GM12873 (cell line): ENCODE measurements around the gene PARS2.

Source experiments
- TF ChIP-seq, protein P1 (sequence below): IDR thresholded peaks from 2 replicates; pipeline ENCODE4 v1.5.1; 2012; ENCODE audit warnings: low read depth, mild to moderate bottlenecking, moderate library complexity, low read length, control low read depth; ENCODE audit not compliant: insufficient read depth; ENCODE audit errors: missing control alignments

The PARS2 gene

GRCh38 chr1:54738244-54738643 lies 26.1 kb downstream of the PARS2 start:
- TF ChIP-seq, protein P1, sequence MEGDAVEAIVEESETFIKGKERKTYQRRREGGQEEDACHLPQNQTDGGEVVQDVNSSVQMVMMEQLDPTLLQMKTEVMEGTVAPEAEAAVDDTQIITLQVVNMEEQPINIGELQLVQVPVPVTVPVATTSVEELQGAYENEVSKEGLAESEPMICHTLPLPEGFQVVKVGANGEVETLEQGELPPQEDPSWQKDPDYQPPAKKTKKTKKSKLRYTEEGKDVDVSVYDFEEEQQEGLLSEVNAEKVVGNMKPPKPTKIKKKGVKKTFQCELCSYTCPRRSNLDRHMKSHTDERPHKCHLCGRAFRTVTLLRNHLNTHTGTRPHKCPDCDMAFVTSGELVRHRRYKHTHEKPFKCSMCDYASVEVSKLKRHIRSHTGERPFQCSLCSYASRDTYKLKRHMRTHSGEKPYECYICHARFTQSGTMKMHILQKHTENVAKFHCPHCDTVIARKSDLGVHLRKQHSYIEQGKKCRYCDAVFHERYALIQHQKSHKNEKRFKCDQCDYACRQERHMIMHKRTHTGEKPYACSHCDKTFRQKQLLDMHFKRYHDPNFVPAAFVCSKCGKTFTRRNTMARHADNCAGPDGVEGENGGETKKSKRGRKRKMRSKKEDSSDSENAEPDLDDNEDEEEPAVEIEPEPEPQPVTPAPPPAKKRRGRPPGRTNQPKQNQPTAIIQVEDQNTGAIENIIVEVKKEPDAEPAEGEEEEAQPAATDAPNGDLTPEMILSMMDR: no peak

- TF ChIP-seq, protein P1: no peak
Observed at GRCh38 chr1:54736685-54737084, 27.6 kb downstream of the PARS2 start.

GRCh38 chr1:54728027-54728426 lies 36.3 kb downstream of the PARS2 start:
- TF ChIP-seq, protein P1: no peak

- TF ChIP-seq, protein P1: no peak
Observed at GRCh38 chr1:54724771-54725170, 39.6 kb downstream of the PARS2 start.

GRCh38 chr1:54723985-54724384 lies 40.3 kb downstream of the PARS2 start:
- TF ChIP-seq, protein P1: no peak

GRCh38 chr1:54721719-54722118 lies 42.6 kb downstream of the PARS2 start:
- TF ChIP-seq, protein P1: no peak

DNA sequence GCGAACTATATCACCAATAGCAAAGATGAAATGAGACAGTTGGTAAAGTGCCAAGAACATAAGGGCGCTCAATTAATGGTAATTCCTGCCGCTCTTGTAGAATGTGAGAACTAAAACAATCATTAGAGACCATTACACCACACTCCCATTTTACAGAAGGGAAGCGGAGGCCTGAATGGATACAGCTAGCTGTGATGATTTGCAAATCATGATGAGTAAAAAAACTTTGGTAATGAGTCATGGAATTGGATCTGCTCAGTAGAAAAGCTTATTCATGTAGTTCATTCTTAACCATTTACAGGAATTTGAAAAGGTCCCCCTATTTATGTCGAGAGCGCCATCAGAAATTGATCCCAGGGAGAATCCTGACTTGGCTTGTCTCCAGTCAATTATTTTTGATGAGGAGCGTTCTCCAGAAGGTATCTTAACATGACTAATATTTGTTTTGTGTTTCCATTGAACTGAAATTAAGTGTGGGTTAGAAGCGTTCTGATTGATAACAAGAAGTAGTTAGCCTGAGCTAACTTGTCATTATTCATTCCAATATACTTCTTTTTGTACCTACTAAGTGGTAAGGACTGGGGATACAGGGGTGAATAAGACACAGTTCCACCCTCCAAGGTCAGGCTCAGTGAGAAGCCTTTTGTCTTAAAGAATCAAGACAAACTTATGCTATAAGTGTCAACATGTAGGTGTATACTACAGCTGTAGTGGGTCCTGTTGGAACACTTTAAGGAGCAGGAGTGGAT lies 47.9 kb downstream of the PARS2 start:
- TF ChIP-seq, protein P1: no peak
